ENCODE data around the gene MGAT5.

MGAT5 gene

DNA sequence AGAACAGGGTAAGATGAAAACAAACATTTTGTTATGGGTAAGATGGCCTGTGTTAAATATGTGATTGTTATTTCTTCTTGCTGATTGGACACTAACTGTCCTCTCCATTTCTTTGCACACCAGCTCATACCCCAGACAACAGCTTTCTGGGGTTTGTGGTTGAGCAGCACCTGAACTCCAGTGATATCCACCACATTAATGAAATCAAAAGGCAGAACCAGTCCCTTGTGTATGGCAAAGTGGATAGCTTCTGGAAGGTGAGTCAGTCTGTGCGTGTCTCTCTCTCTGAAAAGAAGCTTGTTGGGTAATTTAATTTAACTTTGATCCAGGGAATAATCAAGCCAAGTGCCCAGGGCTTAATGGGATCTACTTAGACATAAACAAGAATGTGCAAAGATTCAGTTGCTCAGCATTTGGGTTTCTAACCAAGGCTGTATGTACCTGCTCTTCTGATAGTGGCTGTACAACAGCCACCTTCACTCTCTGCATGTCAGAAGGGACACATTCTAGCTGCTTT, 108.3 kb downstream of the MGAT5 start:
- peaks cover 23 to 40% of the 10 kb centered on the region in 2 donors for H3K36me3 Mint-ChIP-seq
- H3K27ac Mint-ChIP-seq, result no peak overlapping the region
- H3K27me3 Mint-ChIP-seq, result no peaks in the 10 kb centered on the region

GRCh38 chr2:134362740-134363139, 108.9 kb downstream of the MGAT5 start:
- ATAC-seq (replicated peaks) (no peak), DNase-seq (no peak)
- no peaks in the 10 kb centered on the region for H3K27me3 Mint-ChIP-seq
- H3K4me1 Mint-ChIP-seq, result peaks cover 5 to 11% of the 10 kb centered on the region in 2 donors
- peaks cover 24 to 43% of the 10 kb centered on the region in 2 donors for H3K36me3 Mint-ChIP-seq
- H3K27ac Mint-ChIP-seq, result no peak overlapping the region
- H3K9me3 Mint-ChIP-seq, result no peaks in the 10 kb centered on the region
- no peak overlapping the region for H3K4me3 Mint-ChIP-seq

More for the DNA sequence above, 108.3 kb downstream of the MGAT5 start:
- ATAC-seq (replicated peaks) (no peak), DNase-seq (no peak)
- peaks cover 0 to 7% of the 10 kb centered on the region in 2 donors for H3K4me1 Mint-ChIP-seq
- no peaks in the 10 kb centered on the region for H3K9me3 Mint-ChIP-seq
- H3K4me3 Mint-ChIP-seq, result no peak overlapping the region

DNA sequence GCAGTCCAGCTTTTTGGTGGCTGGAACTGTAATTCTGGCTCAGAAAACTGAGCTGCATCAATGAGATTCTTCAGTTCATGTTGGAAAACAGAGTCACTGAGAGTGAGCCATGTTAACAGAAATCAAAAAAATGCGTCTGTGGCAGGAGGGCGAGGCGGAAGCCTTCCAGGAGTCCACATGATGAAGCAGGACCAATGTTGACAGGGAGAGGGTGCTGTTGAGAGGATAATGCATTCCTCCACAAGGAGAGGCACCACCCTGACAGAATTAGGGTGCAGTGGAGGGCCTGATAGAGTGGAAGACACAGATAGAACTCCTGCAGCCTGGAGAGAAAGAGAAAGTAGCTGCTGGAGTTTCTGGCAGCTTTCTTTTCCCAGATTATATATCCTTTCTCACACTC, 111.5 kb downstream of the MGAT5 start:
- Mint-ChIP-seq H3K27ac (peak overlapping the region; percentile 10), H3K36me3 (peaks cover 31 to 54% of the 10 kb centered on the region in 2 donors), H3K4me1 (peaks cover 21 to 24% of the 10 kb centered on the region in 2 donors), H3K4me3 (no peak overlapping the region), H3K27me3 (no peaks in the 10 kb centered on the region), H3K9me3 (no peaks in the 10 kb centered on the region)
- ATAC-seq (replicated peaks) (no peak), DNase-seq (no peak)

DNA sequence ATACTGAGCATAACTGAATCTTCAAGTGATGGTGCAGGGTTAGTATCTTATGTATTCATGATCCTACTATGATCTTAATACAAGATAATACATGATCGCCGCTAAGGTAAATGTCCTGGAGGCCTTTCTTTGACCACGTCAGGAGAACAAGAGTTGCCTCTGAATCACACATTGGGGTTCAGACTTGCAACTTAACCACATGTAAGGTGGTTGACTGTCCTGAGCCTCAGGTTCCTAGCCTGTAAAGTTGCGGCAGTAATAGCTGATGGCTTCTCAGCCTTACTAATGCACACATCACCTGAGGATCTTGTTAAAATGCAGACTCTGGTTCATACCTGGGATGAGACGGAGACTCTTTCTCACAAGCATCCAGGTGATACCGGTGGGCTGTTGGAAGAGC, 112.5 kb downstream of the MGAT5 start:
- Mint-ChIP-seq H3K4me3 (no peak overlapping the region), H3K36me3 (peaks cover 27 to 54% of the 10 kb centered on the region in 2 donors), H3K27me3 (no peaks in the 10 kb centered on the region), H3K9me3 (no peaks in the 10 kb centered on the region), H3K4me1 (peaks cover 21 to 24% of the 10 kb centered on the region in 2 donors), H3K27ac (no peak overlapping the region)
- DNase-seq (no peak), ATAC-seq (replicated peaks) (no peak)

DNA sequence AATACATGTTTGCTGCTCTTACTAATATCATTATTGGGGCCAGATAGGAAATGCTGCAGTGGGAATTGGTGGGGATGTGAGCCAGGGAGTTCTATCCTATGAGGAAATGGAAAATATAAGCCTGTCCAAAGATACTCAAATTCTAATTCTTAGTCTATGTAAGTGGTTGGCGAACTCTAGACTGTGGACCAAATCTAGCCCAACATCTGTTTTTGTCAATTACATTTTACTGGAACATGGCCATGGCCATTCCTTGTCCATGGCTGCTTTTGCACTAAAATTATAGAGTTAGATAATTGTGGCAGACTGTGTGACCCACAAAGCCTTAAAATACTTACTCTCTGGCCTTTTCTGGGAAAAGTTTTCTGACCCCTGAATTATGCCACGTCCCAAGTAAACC, 113.3 kb downstream of the MGAT5 start:
- H3K27me3 Mint-ChIP-seq, result no peaks in the 10 kb centered on the region

DNA sequence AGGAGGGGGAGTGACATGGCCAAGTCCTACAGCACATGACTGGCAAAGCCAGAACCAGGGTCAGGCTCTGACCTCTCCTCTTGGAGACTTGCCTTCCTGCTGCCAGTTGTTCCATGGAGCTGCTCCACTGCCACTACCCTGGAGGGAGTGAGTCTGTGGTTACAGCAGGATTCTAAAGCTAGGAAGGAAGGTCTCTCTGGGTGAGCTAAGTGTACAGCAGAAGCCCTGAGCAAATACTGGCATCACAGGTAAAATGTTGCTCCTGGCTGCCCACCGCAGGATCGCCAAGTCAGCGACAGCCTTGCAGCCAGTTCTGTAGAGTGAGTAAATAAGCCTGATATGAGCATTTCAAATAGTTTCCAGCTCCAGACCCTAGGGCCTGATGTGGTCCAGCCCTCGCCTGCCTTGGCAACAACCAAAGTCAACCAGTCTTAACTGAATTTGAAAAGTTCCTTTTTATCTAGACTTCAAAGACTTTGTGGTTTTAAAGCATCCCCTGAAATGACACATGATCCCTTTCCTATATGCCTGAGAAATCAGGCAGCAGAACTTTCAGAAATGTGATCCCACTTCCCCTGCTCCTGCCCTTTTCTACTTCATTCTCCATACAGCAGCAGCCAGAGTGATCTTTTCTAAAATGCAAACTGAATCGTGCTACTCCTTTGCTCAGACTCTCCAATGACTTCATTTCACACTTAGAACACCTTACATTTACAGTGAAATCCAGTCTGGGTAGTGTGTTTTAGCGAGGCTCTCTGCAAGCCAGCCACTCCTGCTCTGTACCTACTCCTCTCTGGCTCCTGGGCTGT, 114.3 kb downstream of the MGAT5 start:
- peak overlapping the region; percentile 3 for H3K27ac Mint-ChIP-seq
- ATAC-seq (replicated peaks) (peak; percentile 33 to 54), DNase-seq (no peak)
- H3K36me3 Mint-ChIP-seq, result peaks cover 24 to 50% of the 10 kb centered on the region in 2 donors
- no peaks in the 10 kb centered on the region for H3K9me3 Mint-ChIP-seq
- peaks cover 25 to 27% of the 10 kb centered on the region in 2 donors for H3K4me1 Mint-ChIP-seq
- H3K27me3 Mint-ChIP-seq, result no peaks in the 10 kb centered on the region
- H3K4me3 Mint-ChIP-seq, result no peak overlapping the region

More for the DNA sequence above, 113.3 kb downstream of the MGAT5 start:
- no peak for DNase-seq
- Mint-ChIP-seq H3K4me1 (peaks cover 21 to 24% of the 10 kb centered on the region in 2 donors), H3K36me3 (peaks cover 24 to 48% of the 10 kb centered on the region in 2 donors), H3K4me3 (no peak overlapping the region), H3K27ac (no peak overlapping the region), H3K9me3 (no peaks in the 10 kb centered on the region)
- no peak for ATAC-seq (replicated peaks)

- Mint-ChIP-seq H3K4me1 (peaks cover 26 to 27% of the 10 kb centered on the region in 2 donors), H3K27me3 (no peaks in the 10 kb centered on the region), H3K36me3 (peaks cover 32 to 61% of the 10 kb centered on the region in 2 donors), H3K27ac (peak overlapping the region; percentile 52), H3K9me3 (no peaks in the 10 kb centered on the region), H3K4me3 (no peak overlapping the region)
- no peak for DNase-seq
- ATAC-seq (replicated peaks), result no peak
These were observed 115.5 kb downstream of the MGAT5 start for GRCh38 chr2:134369220-134369902.

- H3K27ac Mint-ChIP-seq, result peak overlapping the region; percentile 83
- no peaks in the 10 kb centered on the region for H3K27me3 Mint-ChIP-seq
- no peak overlapping the region for H3K4me3 Mint-ChIP-seq
- DNase-seq (no peak), ATAC-seq (replicated peaks) (no peak)
- H3K4me1 Mint-ChIP-seq, result peaks cover 27 to 39% of the 10 kb centered on the region in 2 donors
- no peaks in the 10 kb centered on the region for H3K9me3 Mint-ChIP-seq
- H3K36me3 Mint-ChIP-seq, result peaks cover 30 to 55% of the 10 kb centered on the region in 2 donors
These were observed 117.0 kb downstream of the MGAT5 start for GRCh38 chr2:134370655-134371445.

- no peaks in the 10 kb centered on the region for H3K27me3 Mint-ChIP-seq
These were observed 118.3 kb downstream of the MGAT5 start for GRCh38 chr2:134372141-134372540.

DNA sequence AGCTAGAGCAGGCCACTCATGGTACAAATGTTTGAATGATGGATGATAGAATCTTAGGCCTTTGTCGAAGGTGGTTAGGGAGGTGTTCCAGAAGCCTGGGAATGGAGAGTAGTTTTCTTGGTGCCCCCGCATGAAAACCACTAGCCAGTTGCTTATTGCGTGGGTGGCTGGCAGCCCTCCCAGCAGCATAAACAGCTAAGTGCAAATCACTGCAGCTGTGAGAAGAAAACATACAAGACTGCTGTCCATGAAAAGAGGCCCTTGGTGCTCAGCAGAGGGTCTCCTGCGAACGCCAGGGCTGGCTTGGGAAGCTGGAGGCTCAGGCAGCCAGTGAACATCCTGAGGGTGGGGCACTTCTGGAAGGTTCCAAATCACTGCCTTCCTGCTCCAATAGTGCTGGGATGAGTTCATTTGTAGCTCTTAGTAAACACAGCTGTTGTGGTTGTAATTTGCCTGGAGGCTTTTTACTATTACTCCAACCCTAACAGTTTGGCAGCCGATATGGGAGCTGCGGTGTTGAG, 118.8 kb downstream of the MGAT5 start:
- no peak for ATAC-seq (replicated peaks)
- Mint-ChIP-seq H3K36me3 (peaks cover 35 to 64% of the 10 kb centered on the region in 2 donors), H3K27me3 (no peaks in the 10 kb centered on the region), H3K9me3 (no peaks in the 10 kb centered on the region), H3K4me1 (peaks cover 19 to 41% of the 10 kb centered on the region in 2 donors), H3K27ac (no peak overlapping the region), H3K4me3 (no peak overlapping the region)
- no peak for DNase-seq

More at GRCh38 chr2:134372141-134372540, 118.3 kb downstream of the MGAT5 start:
- DNase-seq (no peak), ATAC-seq (replicated peaks) (no peak)
- Mint-ChIP-seq H3K4me1 (peaks cover 23 to 45% of the 10 kb centered on the region in 2 donors), H3K36me3 (peaks cover 36 to 62% of the 10 kb centered on the region in 2 donors), H3K4me3 (no peak overlapping the region), H3K9me3 (no peaks in the 10 kb centered on the region), H3K27ac (no peak overlapping the region)

DNA sequence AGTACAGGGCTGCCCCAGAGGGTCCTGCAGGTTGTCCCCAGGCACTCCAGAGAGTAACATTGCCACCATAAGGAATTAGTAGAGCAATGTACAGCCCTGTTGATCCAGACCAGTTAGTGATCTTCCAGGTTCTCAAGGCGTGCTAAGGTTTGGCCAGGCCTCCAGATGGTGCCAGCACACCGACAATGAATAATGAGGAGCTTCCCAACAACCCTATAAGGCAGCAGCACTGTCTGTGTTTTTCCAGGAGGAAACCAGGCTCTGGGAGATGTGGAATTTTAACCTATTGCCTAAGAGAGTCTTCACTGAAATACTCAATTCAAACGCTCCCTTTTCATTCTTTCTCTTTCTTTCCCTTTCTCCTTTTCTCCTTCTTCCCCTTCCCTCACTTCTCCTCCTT, 122.1 kb downstream of the MGAT5 start:
- Mint-ChIP-seq H3K9me3 (no peaks in the 10 kb centered on the region), H3K27ac (no peak overlapping the region), H3K4me1 (peaks cover 5 to 24% of the 10 kb centered on the region in 2 donors), H3K4me3 (no peak overlapping the region), H3K27me3 (no peaks in the 10 kb centered on the region), H3K36me3 (peaks cover 38 to 65% of the 10 kb centered on the region in 2 donors)
- DNase-seq (no peak), ATAC-seq (replicated peaks) (no peak)

DNA sequence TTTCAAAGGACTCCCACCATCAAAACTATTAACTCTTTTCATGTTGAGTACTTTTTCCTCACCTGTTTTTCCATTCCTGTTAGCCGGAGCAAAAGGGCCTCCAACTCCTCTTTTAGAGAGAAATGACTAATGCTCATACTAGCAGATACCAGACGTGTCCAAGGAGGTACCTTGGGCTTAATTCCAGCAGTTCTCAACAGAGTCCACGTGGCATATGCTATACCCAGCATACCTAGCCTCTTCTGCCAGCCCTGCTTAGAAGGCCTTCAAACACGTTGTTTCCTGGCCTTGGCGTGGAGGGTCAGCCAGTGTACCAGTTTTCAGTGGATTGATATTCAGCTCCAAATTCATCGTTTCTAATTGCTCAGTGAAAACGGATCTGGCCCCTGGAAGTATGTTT, 123.9 kb downstream of the MGAT5 start:
- Mint-ChIP-seq H3K27me3 (no peaks in the 10 kb centered on the region), H3K4me3 (no peak overlapping the region), H3K4me1 (peaks cover 5 to 24% of the 10 kb centered on the region in 2 donors), H3K27ac (no peak overlapping the region), H3K9me3 (no peaks in the 10 kb centered on the region), H3K36me3 (peaks cover 38 to 63% of the 10 kb centered on the region in 2 donors)
- ATAC-seq (replicated peaks) (no peak), DNase-seq (no peak)

DNA sequence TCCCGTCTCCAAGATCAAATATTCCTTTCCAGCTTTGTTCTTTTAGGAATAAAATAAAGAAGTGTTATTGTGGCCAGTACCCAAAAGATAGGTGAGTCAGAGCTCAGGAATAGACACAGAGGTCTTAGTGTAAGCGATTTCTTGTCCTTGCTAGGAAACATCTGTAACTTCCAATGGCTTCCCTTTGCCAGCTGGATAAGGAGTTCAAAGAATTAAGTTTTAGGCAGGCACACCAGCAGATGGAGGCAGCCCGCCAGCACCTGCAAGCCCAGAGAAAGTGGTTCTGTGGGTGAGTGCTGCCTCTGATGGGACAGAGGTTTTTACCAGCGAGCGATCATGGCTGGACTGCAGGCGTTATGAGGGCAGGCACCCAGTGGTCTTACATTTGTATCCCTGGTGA, 125.4 kb downstream of the MGAT5 start:
- Mint-ChIP-seq H3K9me3 (no peaks in the 10 kb centered on the region), H3K27ac (peak overlapping the region; percentile 32), H3K27me3 (no peaks in the 10 kb centered on the region), H3K4me1 (peaks cover 1 to 19% of the 10 kb centered on the region in 2 donors), H3K4me3 (no peak overlapping the region), H3K36me3 (peaks cover 30 to 51% of the 10 kb centered on the region in 2 donors)
- ATAC-seq (replicated peaks) (no peak), DNase-seq (no peak)

- no peak overlapping the region for H3K27ac Mint-ChIP-seq
- DNase-seq (no peak), ATAC-seq (replicated peaks) (no peak)
- peaks cover 1 to 17% of the 10 kb centered on the region in 2 donors for H3K4me1 Mint-ChIP-seq
- no peak overlapping the region for H3K4me3 Mint-ChIP-seq
- H3K9me3 Mint-ChIP-seq, result no peaks in the 10 kb centered on the region
- H3K27me3 Mint-ChIP-seq, result no peaks in the 10 kb centered on the region
- peaks cover 30 to 51% of the 10 kb centered on the region in 2 donors for H3K36me3 Mint-ChIP-seq
These were observed 125.8 kb downstream of the MGAT5 start for GRCh38 chr2:134379722-134380121.
